Sigmoid colon (tissue), 4 donors: Measurements from ENCODE around the gene SEH1L.

ENCODE experiments used
- CTCF ChIP-seq, 4 experiments: fragments of 450-650 bp in 3 of 4; fragments of 200-600 bp in 1 of 4; IDR thresholded peaks; one replicate each; pipeline ENCODE4 v1.5.1; 2016 to 2019; ENCODE audit warnings: antibody characterized with exemption in 4 of 4, mild to moderate bottlenecking in 3 of 4, moderate library complexity in 2 of 4
- EP300 ChIP-seq, 4 donors: sonication (generic); formaldehyde crosslinking; IDR thresholded peaks; one replicate each; pipeline ENCODE4 v1.6.1; 2017; ENCODE audit warnings: antibody characterized with exemption in 4 of 4
- POLR2A ChIP-seq, 2 donors: fragments of 450-650 bp; IDR thresholded peaks; one replicate each; pipeline ENCODE4 v1.6.1; 2016; ENCODE audit warnings: antibody characterized with exemption in 2 of 2, mild to moderate bottlenecking in 2 of 2, moderate library complexity in 2 of 2
- POLR2AphosphoS5 ChIP-seq, 4 donors: sonication (generic); formaldehyde crosslinking; IDR thresholded peaks; one replicate each; pipeline ENCODE4 v1.6.1; 2017; ENCODE audit warnings: antibody characterized with exemption in 4 of 4

DNA sequence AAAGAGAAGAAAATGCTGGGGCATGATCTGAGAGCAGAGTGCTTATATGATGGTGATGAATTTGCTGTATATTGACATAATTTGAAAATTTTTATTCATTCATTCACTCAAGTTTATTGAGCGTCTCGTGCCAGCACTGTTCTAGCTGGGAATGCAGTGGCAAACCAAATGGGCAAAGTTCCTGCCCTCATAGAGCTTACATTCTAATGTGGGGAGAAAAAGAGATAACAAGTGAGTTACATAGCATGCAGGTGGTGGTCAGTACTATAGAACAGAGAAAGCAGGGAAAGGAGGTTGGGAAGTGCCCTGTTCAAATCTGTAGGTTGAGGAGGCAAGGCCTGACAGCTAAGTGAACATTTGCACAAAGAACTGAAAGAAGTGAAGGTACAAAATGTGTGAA is 47.6 kb downstream of the SEH1L start:
- TF ChIP-seq POLR2A (IDR thresholded peaks at IDR 0.05): no peak
- no peak for TF ChIP-seq CTCF (IDR thresholded peaks at IDR 0.05)
- TF ChIP-seq POLR2AphosphoS5 (IDR thresholded peaks at IDR 0.05): no peak
- TF ChIP-seq EP300 (IDR thresholded peaks at IDR 0.05): no peak
